Activated T-helper 1 cell treated with anti-CD3 and anti-CD28 coated beads, Interleukin-2, amount 50 U/mL, for 16 hours (primary cell): Measurements from ENCODE around the gene POLG2.
"Not testable (repeated sequence)": the region's sequence is repeated elsewhere in the genome, so short reads cannot be mapped to it uniquely, and the experiment has no call there.

Source experiments
- DNase-seq, 2 donors: peaks; one replicate each; pipeline ENCODE4 v3.0.0-alpha.2; 2020; ENCODE audit warnings: low read depth in 1 of 2, low spot score in 1 of 2

POLG2 gene

GRCh38 chr17:64443086-64443760 is 53.6 kb downstream of the POLG2 start:
- no peak for DNase-seq

GRCh38 chr17:64442541-64442971 is 54.3 kb downstream of the POLG2 start:
- no peak for DNase-seq

- peak in 1 of 2 donors; percentile 5 for DNase-seq
These were observed 54.9 kb downstream of the POLG2 start for GRCh38 chr17:64441772-64442540.

- DNase-seq = no peak
These were observed 56.9 kb downstream of the POLG2 start for GRCh38 chr17:64439956-64440355.

GRCh38 chr17:64439521-64439920 is 57.3 kb downstream of the POLG2 start:
- not testable (repeated sequence) for DNase-seq

- DNase-seq = no peak
These were observed 58.8 kb downstream of the POLG2 start for GRCh38 chr17:64437944-64438525.

- no peak for DNase-seq
These were observed 65.3 kb downstream of the POLG2 start for GRCh38 chr17:64431534-64431933.

- not testable (repeated sequence) for DNase-seq
These were observed 66.8 kb downstream of the POLG2 start for GRCh38 chr17:64430036-64430435.

- no peak for DNase-seq
These were observed 68.4 kb downstream of the POLG2 start for GRCh38 chr17:64428406-64428805.
